ENCODE measurements around the gene CDH15. TPM values are rescaled to one million over a fixed set of nuclear protein-coding genes. Genes with fewer than 3 reads are reported as not detected.

The CDH15 gene
- polyA plus RNA-seq, 1 donor = 217 TPM

- no peak for DNase-seq (ENCODE audit: low read depth)
Observed at GRCh38 chr16:89199241-89200123, 27.9 kb downstream of the CDH15 start.

DNA sequence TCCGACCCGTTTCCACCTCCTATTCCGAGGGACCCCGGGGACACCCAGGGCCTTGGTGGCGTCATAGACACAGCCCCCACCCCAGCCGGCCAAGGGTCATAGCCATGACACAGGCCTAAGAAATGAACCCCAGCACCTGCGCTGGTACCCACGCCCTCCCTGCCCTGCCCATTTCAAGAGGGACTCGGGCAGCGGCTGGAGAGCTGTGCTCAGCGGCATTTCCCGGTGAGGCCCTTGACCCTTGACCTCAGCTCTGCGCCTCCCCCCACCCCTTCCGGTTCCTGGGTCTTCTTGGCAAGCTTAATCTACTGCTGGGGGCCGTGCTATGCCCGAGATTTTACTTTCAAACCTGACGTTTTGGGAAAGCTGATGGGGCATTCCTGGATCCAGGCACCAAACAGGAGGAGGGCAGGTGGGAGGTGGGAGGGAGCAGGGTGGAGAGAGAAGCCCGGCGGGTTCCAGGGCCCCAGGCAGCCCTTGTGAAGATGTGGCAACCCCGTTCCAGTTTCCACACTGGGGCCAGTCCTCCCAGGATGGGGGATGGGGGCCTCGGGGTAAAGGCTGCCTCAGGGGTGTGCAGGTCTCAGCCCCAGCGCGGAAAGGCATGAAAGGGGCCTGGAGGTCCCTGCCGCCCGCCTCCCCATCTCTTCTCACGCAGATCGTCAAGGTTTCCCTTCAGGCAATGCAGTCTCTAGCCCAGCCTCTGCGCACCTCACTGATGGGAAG, 28.7 kb downstream of the CDH15 start, which contains the start of gene SLC22A31:
TSS of gene SLC22A31 (minus strand) at position 414 of the 726 bp plus-strand sequence. CDS start at position 378, 36 bp downstream.
- DNase-seq (ENCODE audit: low read depth) = no peak

DNA sequence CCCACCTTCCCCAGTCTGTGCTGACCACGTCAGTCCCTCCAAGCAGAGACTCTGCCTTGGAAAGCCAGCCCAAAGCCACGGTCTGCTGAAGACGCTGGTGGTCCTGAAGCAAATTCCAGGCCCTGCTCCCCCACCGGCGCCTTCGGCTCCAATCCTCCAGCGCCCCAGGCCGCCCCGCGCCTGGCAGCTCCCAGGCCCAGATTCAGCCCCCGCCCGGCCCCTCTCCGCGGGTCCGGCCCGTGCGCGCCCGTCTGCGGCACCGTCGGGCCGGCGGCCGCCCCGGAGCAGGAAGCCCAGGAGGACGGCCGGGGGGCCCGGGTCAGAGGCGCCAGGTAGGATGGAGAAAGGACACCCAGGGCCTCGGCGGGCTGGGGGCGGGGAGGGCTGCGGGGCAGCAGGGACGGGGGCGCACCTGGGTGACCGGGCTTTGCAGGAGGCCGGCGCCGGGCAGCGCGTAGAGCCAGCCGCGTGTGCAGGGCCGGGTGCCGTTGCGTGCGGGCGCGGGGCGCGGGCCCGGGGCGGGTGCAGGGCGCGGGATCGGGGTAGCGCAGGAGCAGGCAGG, 29.4 kb downstream of the CDH15 start:
- DNase-seq (ENCODE audit: low read depth) = no peak

GRCh38 chr16:89201439-89202377, 30.2 kb downstream of the CDH15 start:
- no peak for DNase-seq (ENCODE audit: low read depth)

DNA sequence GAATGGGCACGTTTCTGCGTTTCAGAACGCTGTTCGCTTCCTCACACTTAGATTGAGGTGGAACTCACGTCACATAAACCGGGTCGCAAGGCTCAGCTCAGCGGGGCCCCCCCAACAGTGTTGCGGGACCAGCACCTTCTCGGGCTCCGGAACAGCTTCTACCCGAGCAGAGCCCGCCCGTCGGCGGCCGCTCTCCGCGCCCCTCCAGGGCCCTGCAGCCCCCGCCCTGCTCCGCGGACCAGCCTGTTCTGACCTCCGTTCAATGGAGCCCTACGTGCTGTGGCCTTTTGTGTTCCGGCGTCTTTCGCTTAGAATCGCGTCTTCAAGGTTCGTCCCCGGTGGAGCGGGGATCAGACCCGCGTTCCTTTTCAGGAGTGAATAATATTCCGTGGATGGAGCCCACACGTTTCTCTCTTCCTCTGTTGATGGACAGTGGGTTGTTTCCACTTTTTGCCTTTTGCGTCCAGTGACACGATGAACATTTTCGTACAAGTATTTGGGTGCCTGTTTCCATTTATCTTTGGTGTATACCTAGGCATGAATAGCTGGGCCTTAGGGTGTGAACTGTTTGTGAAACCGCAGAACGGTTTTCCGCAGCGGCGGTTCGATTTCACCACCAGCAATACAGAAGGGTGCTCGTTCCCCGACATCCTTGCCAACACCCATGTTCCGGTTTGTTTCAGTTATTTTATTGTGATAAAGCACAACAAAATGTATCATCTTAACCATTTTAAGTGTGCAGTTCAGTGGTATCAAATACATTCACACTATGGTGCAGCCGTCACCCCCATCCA, 31.1 kb downstream of the CDH15 start:
- no peak for DNase-seq (ENCODE audit: low read depth)

DNA sequence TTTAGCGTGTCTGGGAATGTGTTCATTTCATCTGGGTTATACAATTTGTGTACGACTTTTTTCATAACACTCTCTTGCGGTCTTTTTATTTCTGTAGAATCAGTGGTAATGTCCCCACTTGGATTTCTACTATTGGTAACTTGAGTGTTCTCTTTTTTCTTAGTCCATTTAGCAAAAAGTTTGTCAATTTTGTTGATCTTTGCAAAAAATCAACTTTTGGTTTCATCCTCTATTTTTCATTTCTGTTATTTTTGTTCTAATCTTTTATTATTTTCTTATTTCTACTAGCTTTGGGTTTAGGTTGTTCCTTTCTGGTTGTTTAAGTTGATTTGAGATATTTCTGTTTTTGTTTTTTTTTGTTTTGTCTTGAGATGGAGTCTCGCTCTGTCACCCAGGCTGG, 36.4 kb downstream of the CDH15 start:
- DNase-seq (ENCODE audit: low read depth) = no peak

GRCh38 chr16:89209522-89210044, 38.0 kb downstream of the CDH15 start:
- DNase-seq (ENCODE audit: low read depth) = no peak

DNA sequence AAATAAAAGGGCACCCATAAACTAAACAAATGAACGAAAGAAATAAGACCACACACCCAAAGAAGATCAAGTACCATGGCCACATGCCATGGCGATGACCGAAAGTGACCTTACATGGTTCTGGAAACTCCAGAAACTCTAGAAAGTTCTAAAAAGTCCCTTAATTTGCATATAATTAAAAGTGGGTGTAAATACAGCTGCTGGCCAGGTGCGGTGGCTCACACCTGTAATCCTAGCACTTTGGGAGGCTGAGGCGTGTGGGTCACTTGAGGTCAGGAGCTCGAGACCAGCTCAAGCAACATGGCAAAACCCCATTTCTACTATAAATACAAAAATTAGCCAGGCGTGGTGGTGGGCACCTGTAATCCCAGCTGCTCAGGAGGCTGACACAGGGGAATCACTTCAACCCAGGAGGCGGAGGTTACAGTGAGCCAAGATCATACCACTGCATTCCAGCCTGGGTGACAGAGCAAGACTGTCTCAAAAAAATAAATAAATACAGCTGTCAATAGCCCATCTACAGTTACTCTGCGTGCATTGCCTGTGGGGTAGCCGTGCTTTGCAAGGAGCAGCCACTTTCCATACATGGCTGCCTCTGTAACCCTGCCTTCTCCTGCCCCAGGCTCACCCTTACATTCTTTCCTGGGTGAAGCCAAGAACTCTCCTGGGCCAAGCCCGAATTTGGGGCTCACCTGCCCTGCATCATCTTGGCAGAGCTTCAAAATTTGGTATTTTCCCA, 38.8 kb downstream of the CDH15 start:
- no peak for DNase-seq (ENCODE audit: low read depth)

DNA sequence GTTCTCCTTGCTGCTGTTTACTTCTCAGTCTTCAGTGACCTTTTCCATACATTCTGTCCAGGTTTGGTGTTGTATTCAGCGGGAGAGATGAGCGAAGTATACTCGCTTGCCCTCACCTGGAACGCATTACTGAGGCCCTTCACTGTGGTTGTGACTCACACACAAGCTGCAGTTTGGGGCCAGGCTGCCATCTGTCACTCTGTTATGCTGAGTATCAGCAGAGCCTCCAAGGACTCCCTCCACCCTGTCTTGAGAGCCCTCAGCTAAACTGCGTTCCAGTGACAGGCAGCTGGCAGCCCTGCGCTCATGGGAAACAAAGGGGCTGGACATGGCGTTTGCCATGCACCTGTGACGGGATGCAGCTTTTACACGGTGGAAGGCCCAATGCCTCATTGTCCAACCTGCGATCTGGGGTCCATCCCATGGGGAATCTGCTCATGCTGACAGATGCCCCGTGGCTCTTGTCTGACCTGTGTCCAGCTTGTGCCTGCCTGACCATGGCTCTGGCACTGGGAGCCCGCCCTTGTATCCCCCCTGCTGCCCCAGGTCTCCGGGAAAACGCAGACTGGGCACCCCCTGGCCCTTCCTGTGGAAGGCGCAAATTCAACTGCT, 39.5 kb downstream of the CDH15 start:
- DNase-seq (ENCODE audit: low read depth) = no peak

DNA sequence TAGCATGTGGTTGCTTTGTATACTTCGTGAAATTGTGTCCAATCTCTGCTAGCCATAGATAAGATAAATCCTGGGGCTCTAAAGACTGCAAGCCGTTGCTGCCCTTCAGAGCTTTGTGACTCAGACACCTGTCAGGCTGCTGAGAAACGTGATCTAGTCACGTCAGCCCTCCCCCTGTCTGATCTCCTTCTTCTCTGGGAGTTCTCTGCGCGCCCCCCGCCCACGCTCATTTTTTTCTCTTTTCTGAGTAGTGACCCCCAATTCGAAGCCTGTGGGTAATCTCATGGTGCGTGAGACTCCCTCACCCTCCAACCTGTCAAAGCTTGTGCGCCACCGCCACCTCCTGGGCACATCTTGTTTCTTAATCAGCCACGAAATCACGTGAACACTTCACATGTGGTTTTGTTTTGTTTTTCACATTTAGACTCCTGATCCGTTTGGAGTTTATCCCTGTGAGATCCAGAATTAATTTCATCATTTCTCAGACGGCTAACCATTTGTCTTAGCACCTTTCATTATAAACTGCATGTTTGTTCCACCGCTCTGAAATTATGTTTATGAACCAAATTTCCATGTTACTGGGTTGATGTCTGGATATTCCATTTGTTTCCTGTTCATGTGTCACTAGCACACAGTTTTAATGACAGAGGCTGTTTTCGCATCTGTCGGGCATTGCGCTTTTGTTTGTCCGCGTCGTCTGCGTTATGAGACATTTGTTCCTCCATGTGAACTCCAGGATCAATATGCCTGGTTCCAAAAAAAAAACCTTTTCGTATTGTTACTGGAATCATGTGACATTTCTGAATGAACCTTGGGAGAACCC, 45.0 kb downstream of the CDH15 start:
- DNase-seq (ENCODE audit: low read depth) = peak; percentile 59

DNA sequence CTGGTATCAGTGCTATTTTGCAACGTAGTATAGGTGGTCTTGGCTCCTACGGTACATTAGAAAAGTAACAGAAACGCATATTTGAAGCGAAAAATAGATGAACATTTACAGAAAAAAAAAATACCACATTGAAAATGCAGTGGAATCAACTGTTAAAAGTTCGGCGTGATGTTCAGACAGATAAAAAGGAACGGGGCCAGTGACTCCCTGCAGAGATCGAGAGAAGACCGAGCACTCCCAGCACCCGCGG, 45.5 kb downstream of the CDH15 start:
- no peak for DNase-seq (ENCODE audit: low read depth)

GRCh38 chr16:89217388-89218191, 46.0 kb downstream of the CDH15 start, which contains the start of gene ZNF778:
Gene ZNF778, plus strand, starts transcription at chr16:89217703. Its CDS starts 3,425 bp downstream, at chr16:89221128.
- peak; percentile 69 for DNase-seq (ENCODE audit: low read depth)

- DNase-seq (ENCODE audit: low read depth) = no peak
Observed at GRCh38 chr16:89219365-89219764, 47.8 kb downstream of the CDH15 start.

- DNase-seq (ENCODE audit: low read depth) = no peak
Observed at GRCh38 chr16:89221604-89222003, 50.1 kb downstream of the CDH15 start.

DNA sequence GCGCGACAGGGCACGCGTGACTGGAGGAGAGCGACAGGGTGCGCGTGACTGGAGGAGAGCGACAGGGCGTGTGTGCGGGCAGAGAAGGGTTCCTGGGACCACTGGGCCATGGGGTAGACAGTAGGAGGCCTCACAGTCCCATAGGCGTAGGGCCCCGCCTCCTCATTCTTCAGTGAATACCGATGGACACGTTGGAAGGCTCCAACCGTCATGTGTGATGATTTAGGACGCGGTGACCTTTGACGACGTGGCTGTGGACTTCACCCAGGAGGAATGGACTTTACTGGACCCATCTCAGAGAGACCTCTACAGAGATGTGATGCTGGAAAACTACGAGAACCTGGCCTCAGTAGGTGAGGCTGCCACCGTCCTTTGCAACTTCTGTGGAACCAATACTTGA, 51.4 kb downstream of the CDH15 start:
- no peak for DNase-seq (ENCODE audit: low read depth)

GRCh38 chr16:89224665-89225064, 53.1 kb downstream of the CDH15 start:
- DNase-seq (ENCODE audit: low read depth) = no peak

- DNase-seq (ENCODE audit: low read depth) = no peak
Observed at GRCh38 chr16:89230255-89230654, 58.7 kb downstream of the CDH15 start.

DNA sequence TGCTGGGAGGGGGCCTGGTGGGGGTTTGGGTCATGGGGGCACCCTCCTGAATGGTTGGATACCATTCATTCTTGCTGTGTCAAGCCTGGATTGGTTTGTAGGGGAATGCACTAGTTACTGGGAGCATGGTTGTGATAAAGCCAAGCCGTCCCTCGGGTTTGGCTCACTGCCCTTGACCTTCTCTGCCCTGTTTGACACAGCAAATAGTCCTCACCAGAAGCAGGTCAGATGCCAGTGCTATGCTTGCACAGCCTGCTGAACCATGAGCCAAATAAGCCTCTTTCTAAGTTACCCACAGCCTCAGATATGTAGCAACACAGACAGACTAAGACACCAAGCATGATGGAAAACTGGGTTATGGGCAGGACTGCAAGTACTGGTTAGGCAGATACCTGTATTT, 60.6 kb downstream of the CDH15 start:
- DNase-seq (ENCODE audit: low read depth) = no peak
